T-cell (primary cell): ENCODE measurements around the gene C9orf50. TPM values are rescaled to one million over a fixed set of nuclear protein-coding genes. Genes with fewer than 3 reads are reported as not detected.
A peak's percentile ranks its signal among the peaks of the same experiment; 100 is the strongest.

ENCODE experiments used
- ATAC-seq, 4 experiments: fragments of 200-7000 bp in 3 of 4; fragments of 150-1000 bp in 1 of 4; cut with Tn5 transposase; replicated peaks in 1 of 4; 1 replicate in 3 of 4; 2 replicates in 1 of 4; pipeline ENCODE4 v1.10.0; 2021; ENCODE audit warnings: moderate library complexity in 3 of 4, mild to moderate bottlenecking in 2 of 4, moderate number of reproducible peaks in 1 of 4
- CTCF ChIA-PET, 2 donors: fragments of 300-600 bp; sonication (Branson Sonifier 250); formaldehyde crosslinking; loops; one replicate each; lab custom pipeline; 2022; ENCODE audit warnings: antibody characterized with exemption in 2 of 2; lab: Charles Lee
- POLR2A ChIA-PET, 2 donors: fragments of 300-600 bp; sonication (Branson Sonifier 250); formaldehyde crosslinking; loops; one replicate each; lab custom pipeline; 2022; ENCODE audit warnings: antibody characterized with exemption in 2 of 2; lab: Charles Lee
- DNase-seq, 35 experiments: peaks; one replicate each; pipeline versions ENCODE4 v3.0.0 to v3.0.0-alpha.2; 2013 to 2023
- H3K27ac ChIP-seq: one replicate; pipeline ENCODE4 v1.5.1; 2013; ENCODE audit warnings: low read length
- H3K27me3 ChIP-seq, 2 experiments: replicated peaks in 1 of 2; 1 replicate in 1 of 2; 2 replicates in 1 of 2; pipeline versions ENCODE4 v1.6.1 to v1.7.0; 2013; ENCODE audit warnings: low read length in 1 of 2, mixed read lengths in 1 of 2; ENCODE audit not compliant: control insufficient read depth in 2 of 2, insufficient read depth in 2 of 2; ENCODE audit errors: extremely low read depth in 1 of 2
- H3K36me3 ChIP-seq, 2 donors: 1 replicate in 1 of 2; 2 replicates in 1 of 2; pipeline versions ENCODE4 v1.6.1 to v1.7.0; 2013; ENCODE audit warnings: low read length in 1 of 2; ENCODE audit not compliant: control insufficient read depth in 2 of 2, insufficient read depth in 1 of 2; ENCODE audit errors: extremely low read depth in 1 of 2
- H3K4me1 ChIP-seq, 2 experiments: 1 replicate in 1 of 2; 2 replicates in 1 of 2; pipeline versions ENCODE4 v1.6.1 to v1.7.0; 2013; ENCODE audit warnings: low read length in 2 of 2, mixed read lengths in 1 of 2; ENCODE audit not compliant: insufficient read depth in 2 of 2, control insufficient read depth in 1 of 2; ENCODE audit errors: extremely low read depth in 1 of 2
- H3K4me3 ChIP-seq, 2 donors: 1 replicate in 1 of 2; 2 replicates in 1 of 2; pipeline versions ENCODE4 v1.5.1 to v1.7.0; 2013; ENCODE audit warnings: mild to moderate bottlenecking in 2 of 2, low read length in 1 of 2, moderate library complexity in 1 of 2; ENCODE audit not compliant: control insufficient read depth in 1 of 2; ENCODE audit errors: extremely low read depth in 1 of 2
- H3K9me3 ChIP-seq: 2 replicates; pipeline ENCODE4 v1.7.0; 2013
- H3K27ac Mint-ChIP-seq, 2 donors: one replicate each; pipeline ENCODE4 v1.8.0; 2020 to 2021; ENCODE audit warnings: mild to moderate bottlenecking in 2 of 2, mixed read lengths in 2 of 2
- H3K27me3 Mint-ChIP-seq, 2 donors: one replicate each; pipeline ENCODE4 v1.8.0; 2021 to 2022; ENCODE audit warnings: mixed read lengths in 2 of 2
- H3K36me3 Mint-ChIP-seq: one replicate; pipeline ENCODE4 v1.8.0; 2021; ENCODE audit warnings: mixed read lengths
- H3K4me1 Mint-ChIP-seq, 3 donors: one replicate each; pipeline ENCODE4 v1.8.0; 2020 to 2022; ENCODE audit warnings: mixed read lengths in 3 of 3, mild to moderate bottlenecking in 1 of 3
- H3K4me3 Mint-ChIP-seq, 3 donors: one replicate each; pipeline ENCODE4 v1.8.0; 2020 to 2022; ENCODE audit warnings: mild to moderate bottlenecking in 3 of 3, mixed read lengths in 3 of 3, moderate library complexity in 3 of 3
- H3K9me3 Mint-ChIP-seq, 3 donors: one replicate each; pipeline ENCODE4 v1.8.0; 2020 to 2022; ENCODE audit warnings: mixed read lengths in 3 of 3
- WGBS: methylation state at CpG from one replicate; pipeline ENCODE4 v1.1.5; 2013; ENCODE audit warnings: missing lambda C conversion rate; ENCODE audit not compliant: insufficient coverage; 5-methylcytosine and 5-hydroxymethylcytosine counted together
- total RNA-seq, 35 experiments: library from RNA in 6 of 35; stranded (reverse) in 6 of 35; fragments of 120-200 nt in 1 of 35; gene quantifications; one replicate each; pipeline versions ENCODE4 v1.2.1 to v1.2.4 and lab custom pipeline; 2013 to 2026

The C9orf50 gene
- total RNA-seq, 5 donors from 2014 or later (not counting 1 experiment from before 2014, with no cell fraction given) = not detected

DNA sequence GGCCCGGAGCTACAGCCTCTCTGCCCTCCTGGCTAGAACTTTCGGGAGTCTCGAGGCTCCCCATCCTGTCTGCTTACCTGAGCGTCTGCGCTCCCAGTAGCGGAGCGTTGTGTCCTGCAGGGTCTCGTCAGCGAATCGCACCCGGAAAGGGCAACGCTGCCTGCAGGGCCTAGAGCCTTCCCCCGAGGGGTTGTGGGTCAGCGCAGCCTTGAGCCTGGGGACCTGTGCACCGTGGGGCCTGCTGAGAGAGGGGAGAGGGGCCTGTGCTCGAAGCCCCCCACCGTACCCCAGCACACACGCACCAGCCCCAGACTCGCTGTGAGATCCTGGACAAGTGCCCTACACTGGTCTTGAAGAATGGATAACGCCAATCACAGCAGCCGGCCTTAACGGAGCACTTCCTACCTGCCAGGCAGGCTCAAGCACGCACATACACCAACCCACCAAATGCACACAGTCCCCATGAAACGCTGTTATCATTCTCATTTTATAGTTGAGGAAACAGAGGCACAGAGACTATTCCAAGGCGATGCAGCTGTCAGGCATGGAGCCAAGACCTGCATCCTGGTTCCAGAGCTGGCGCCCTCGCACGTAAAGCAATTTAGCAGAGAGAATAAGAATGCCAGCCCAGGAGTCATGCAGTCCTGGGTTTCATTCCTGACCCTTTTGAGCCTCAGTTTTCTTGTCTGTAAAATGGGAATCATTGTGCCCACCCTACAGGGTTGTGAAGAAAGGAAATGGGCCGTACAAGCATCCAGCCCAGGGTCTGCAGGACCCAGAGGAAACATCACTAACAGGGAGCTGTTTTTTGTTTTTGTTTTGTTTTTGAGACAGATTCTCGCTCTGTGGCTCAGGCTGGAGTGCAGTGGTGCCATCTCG, 5.3 kb downstream of the C9orf50 start:
- peaks cover 3 to 11% of the 10 kb centered on the region in 2 donors for H3K27me3 Mint-ChIP-seq
- DNase-seq (no peak), ATAC-seq (no peak)
- CTCF ChIA-PET = interaction anchor here in 1 of 2 donors (0.6 kb wide), 1 partner anchor 292 kb away, joined by 10 read pairs; no protein-coding TSS in a partner anchor
- no peak overlapping the region for H3K4me3 ChIP-seq
- H3K36me3 Mint-ChIP-seq = no peaks in the 10 kb centered on the region
- peaks cover 5 to 17% of the 10 kb centered on the region in 2 experiments for H3K4me1 ChIP-seq
- peaks cover 6 to 13% (median 8%) of the 10 kb centered on the region in 3 donors for H3K4me1 Mint-ChIP-seq
- no peak overlapping the region for H3K27ac Mint-ChIP-seq
- no peaks in the 10 kb centered on the region for H3K9me3 Mint-ChIP-seq
- no peak overlapping the region for H3K27ac ChIP-seq
- 77% methylated on average over 24 of the region's 31 CpGs for WGBS
- H3K4me3 Mint-ChIP-seq = no peak overlapping the region
- no peaks in the 10 kb centered on the region for H3K36me3 ChIP-seq
- peaks cover 0 to 57% of the 10 kb centered on the region in 2 experiments for H3K27me3 ChIP-seq
- H3K9me3 ChIP-seq = no peaks in the 10 kb centered on the region
- POLR2A ChIA-PET = no interaction called here

DNA sequence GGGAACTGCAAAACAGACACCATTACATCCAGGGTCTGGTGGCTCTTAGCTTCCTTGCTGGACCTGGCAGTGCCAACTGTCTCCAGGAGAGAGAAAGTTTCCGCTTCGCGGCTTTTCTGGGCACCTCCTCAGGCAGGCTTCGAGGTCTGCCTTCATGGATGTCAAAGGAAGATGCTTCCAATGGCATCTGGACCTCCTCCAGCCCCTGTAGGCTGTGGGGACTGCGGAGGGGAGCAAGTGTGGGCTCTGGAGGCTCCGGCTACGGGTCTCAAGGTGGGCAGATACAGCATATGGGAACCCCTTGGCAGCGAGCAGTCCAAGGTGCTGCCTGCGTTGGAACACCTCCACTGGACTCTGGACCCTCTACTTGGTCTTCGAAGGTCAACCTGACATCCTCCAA, 6.0 kb downstream of the C9orf50 start:
- Histone ChIP-seq H3K4me3 (no peak overlapping the region), H3K4me1 (peaks cover 6 to 13% of the 10 kb centered on the region in 2 experiments), H3K27ac (no peak overlapping the region), H3K9me3 (no peaks in the 10 kb centered on the region), H3K36me3 (no peaks in the 10 kb centered on the region), H3K27me3 (peaks cover 0 to 51% of the 10 kb centered on the region in 2 experiments)
- DNase-seq = no peak
- ChIA-PET POLR2A (interaction anchor here in 1 of 2 donors (0.7 kb wide), 1 partner anchor 137 kb away, joined by 4 read pairs; no protein-coding TSS in a partner anchor), CTCF (no interaction called here)
- no peak overlapping the region for H3K4me3 Mint-ChIP-seq
- 80% methylated on average over 6 of the region's 10 CpGs for WGBS
- no peak for ATAC-seq
- peaks cover 3 to 11% of the 10 kb centered on the region in 2 donors for H3K27me3 Mint-ChIP-seq
- H3K9me3 Mint-ChIP-seq = no peaks in the 10 kb centered on the region
- peaks cover 8 to 13% (median 8%) of the 10 kb centered on the region in 3 donors for H3K4me1 Mint-ChIP-seq
- H3K36me3 Mint-ChIP-seq = no peaks in the 10 kb centered on the region
- H3K27ac Mint-ChIP-seq = no peak overlapping the region

DNA sequence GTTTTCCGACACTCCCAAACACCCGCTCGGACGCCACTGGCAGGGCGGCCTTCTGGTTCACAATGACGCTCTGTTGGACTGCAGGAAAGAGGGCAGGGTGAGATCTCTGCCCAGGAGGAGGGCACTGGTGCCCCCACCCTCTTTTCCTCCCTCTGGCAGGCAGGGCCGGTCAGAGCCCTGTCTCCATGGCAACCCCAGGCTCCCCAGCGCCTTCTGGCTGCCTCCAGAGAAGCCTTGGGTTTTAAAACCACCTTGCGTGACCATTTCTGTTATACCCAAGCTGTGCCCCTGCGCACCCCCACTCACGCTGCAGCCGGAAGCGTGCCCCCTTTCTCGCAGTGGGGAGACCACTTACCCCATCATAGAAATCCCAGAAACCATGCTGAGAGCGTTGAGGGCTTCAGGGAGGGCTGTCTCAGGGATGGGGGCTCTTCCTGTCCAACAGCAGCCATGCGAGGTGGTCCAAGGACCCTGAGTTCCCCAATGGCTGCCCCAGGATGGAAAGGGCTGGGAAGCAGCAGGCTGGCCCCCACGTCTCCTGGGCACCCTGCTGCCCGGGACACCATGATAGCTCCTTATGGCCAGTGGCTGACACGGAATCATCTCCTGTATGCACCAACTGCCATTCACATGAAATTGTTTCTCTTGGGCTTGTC, 7.3 kb downstream of the C9orf50 start:
- Histone ChIP-seq H3K27me3 (peaks cover 0 to 45% of the 10 kb centered on the region in 2 experiments), H3K9me3 (no peaks in the 10 kb centered on the region), H3K36me3 (no peaks in the 10 kb centered on the region), H3K27ac (no peak overlapping the region), H3K4me1 (peaks cover 6 to 23% of the 10 kb centered on the region in 2 experiments), H3K4me3 (no peak overlapping the region)
- peaks cover 0 to 2% of the 10 kb centered on the region in 2 donors for H3K27me3 Mint-ChIP-seq
- H3K27ac Mint-ChIP-seq = no peak overlapping the region
- H3K4me1 Mint-ChIP-seq = peaks cover 13 to 18% (median 15%) of the 10 kb centered on the region in 3 donors
- DNase-seq (no peak), ATAC-seq (no peak)
- ChIA-PET CTCF (interaction anchor here in 1 of 2 donors (0.6 kb wide), 2 partner anchors 17 to 570 kb away, joined by 3 to 11 read pairs; no protein-coding TSS in a partner anchor), POLR2A (no interaction called here)
- no peaks in the 10 kb centered on the region for H3K9me3 Mint-ChIP-seq
- H3K4me3 Mint-ChIP-seq = no peak overlapping the region
- WGBS = 80% methylated on average over 13 of the region's 19 CpGs
- no peaks in the 10 kb centered on the region for H3K36me3 Mint-ChIP-seq

DNA sequence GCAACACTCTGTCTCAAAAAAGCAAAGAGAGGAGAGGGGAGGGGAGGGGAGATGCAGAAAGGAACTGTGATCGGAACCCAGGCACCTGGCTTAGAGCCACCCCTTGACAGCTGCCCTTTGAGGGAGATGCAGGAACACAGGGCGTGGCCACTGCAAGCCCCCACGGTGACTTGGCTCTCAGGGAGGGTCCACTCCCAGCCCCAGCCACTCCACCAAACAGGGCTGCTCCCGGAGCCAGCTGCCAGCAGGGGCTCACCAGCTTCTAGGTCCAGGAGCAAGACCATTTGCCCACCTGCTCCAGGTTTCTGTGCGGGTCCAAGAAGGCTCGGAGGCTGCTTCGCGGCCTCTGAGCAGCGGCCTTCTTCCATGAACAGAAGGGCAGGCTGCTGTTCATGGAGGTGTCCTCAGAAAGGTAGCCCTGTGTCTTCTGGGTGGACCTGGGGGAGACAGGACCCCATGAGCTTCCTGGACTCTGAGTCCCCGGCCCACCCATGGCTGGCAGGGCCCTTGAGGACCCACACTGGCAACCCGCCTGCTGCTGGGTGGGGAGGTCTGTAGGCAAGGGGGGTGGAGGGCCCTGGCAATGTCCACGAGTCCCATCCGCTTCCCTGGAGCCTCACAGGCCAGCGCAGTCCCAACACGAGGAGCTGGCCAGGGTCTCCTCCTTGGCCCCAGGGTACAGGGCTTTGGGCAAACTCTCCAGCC, 7.9 kb downstream of the C9orf50 start:
- H3K27me3 Mint-ChIP-seq = no peaks in the 10 kb centered on the region
- WGBS = 78% methylated on average over 10 of the region's 15 CpGs
- H3K36me3 Mint-ChIP-seq = no peaks in the 10 kb centered on the region
- Histone ChIP-seq H3K27ac (no peak overlapping the region), H3K27me3 (peaks cover 0 to 45% of the 10 kb centered on the region in 2 experiments), H3K9me3 (no peaks in the 10 kb centered on the region), H3K36me3 (no peaks in the 10 kb centered on the region), H3K4me3 (no peak overlapping the region), H3K4me1 (peaks cover 6 to 29% of the 10 kb centered on the region in 2 experiments)
- no peaks in the 10 kb centered on the region for H3K9me3 Mint-ChIP-seq
- ChIA-PET CTCF (interaction anchor here (0.6 to 1.0 kb wide), 2 partner anchors 9 to 18 kb away, joined by 3 read pairs; no protein-coding TSS in a partner anchor), POLR2A (no interaction called here)
- no peak overlapping the region for H3K27ac Mint-ChIP-seq
- DNase-seq = no peak
- no peak for ATAC-seq
- H3K4me3 Mint-ChIP-seq = no peak overlapping the region
- peaks cover 13 to 22% (median 22%) of the 10 kb centered on the region in 3 donors for H3K4me1 Mint-ChIP-seq

DNA sequence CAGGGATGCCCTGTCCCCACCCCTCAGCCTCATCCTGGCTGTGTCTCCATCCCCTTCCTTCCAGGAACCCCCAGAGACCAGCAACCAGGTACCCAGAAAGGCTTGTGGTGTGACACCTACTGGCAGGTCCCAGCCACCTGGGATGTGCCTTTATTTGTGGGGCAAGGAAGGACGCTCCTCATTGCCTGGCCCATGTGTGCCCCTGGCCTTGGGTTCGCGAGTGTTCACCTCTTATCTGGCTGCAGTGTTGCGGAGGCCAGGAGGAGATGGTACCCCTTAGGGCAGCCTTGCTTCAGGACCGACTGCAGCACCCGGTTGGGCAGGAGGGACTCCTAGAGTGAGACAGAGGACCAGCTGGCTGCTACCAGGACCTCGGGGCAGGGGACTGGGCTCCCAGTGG, 8.8 kb downstream of the C9orf50 start:
- 83% methylated on average over 7 of the region's 7 CpGs for WGBS
- DNase-seq (no peak), ATAC-seq (no peak)
- Histone ChIP-seq H3K4me1 (peaks cover 10 to 37% of the 10 kb centered on the region in 2 experiments), H3K9me3 (no peaks in the 10 kb centered on the region), H3K36me3 (no peaks in the 10 kb centered on the region), H3K4me3 (no peak overlapping the region), H3K27me3 (peaks cover 0 to 43% of the 10 kb centered on the region in 2 experiments), H3K27ac (no peak overlapping the region)
- POLR2A ChIA-PET = no interaction called here
- H3K4me3 Mint-ChIP-seq = peak overlapping the region in 1 of 3 donors; percentile 93
- H3K36me3 Mint-ChIP-seq = no peaks in the 10 kb centered on the region
- H3K4me1 Mint-ChIP-seq = peaks cover 21 to 29% (median 28%) of the 10 kb centered on the region in 3 donors
- no peaks in the 10 kb centered on the region for H3K9me3 Mint-ChIP-seq
- CTCF ChIA-PET = interaction anchor here (0.5 to 1.2 kb wide), 3 partner anchors 10 to 473 kb away, joined by 3 to 4 read pairs (median 3); no protein-coding TSS in a partner anchor
- H3K27me3 Mint-ChIP-seq = no peaks in the 10 kb centered on the region
- no peak overlapping the region for H3K27ac Mint-ChIP-seq
